ENCODE results near the gene FER. TPM values are rescaled to one million over a fixed set of nuclear protein-coding genes. Genes with fewer than 3 reads are reported as not detected.

FER gene
- polyA plus RNA-seq, 1 donor (not counting 4 experiments of a cell fraction or from before 2014, with no cell fraction given), result 17.1 TPM

DNA sequence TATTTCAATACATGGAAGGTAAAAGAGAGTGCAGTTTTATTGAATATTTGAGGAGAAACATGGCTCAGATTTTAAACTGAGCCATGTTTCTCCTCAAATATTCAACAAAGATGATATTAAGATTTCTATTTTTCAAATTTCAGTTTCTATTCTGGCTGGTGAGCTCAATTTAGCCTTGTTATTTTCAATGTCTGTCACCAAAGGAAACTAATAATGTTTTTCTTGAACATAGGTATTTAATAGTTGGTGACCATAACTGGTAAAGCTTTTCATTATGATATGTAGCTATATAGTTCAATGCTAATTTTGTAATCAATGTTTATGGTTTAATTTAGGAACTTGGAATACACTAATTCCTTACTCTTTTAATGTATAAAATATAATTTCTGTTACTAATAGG lies 177.4 kb downstream of the FER start:
- Histone ChIP-seq H3K27ac (ENCODE audit: control insufficient read depth, insufficient read depth, low read length) (no peak overlapping the region), H3K9ac (ENCODE audit: control insufficient read depth, extremely low read depth, insufficient read depth, low read length) (no peak overlapping the region), H4K20me1 (ENCODE audit: control insufficient read depth, extremely low read depth, insufficient read depth, low read length) (no peaks in the 10 kb centered on the region), H3K27me3 (ENCODE audit: control insufficient read depth, extremely low read depth, insufficient read depth, low read length) (no peaks in the 10 kb centered on the region), H2AFZ (ENCODE audit: control insufficient read depth, low read length) (no peak overlapping the region), H3K4me3 (ENCODE audit: control insufficient read depth in 2 of 3, extremely low read depth in 1 of 3, insufficient read depth in 2 of 3, low read depth in 1 of 3, low read length in 3 of 3) (no peak overlapping the region), H3K4me1 (ENCODE audit: control insufficient read depth, extremely low read depth, insufficient read depth, low read length) (no peaks in the 10 kb centered on the region), H3K4me2 (ENCODE audit: control insufficient read depth, extremely low read depth, insufficient read depth, low read depth, low read length) (no peak overlapping the region), H3K79me2 (ENCODE audit: control insufficient read depth, insufficient read depth, low read length) (no peaks in the 10 kb centered on the region), H3K36me3 (ENCODE audit: control insufficient read depth in 2 of 2, extremely low read depth in 1 of 2, insufficient read depth in 2 of 2, low read length in 2 of 2) (no peaks in the 10 kb centered on the region), H3K9me1 (ENCODE audit: control insufficient read depth, extremely low read depth, insufficient read depth, low read length) (peaks cover 2% of the 10 kb centered on the region), H3K9me3 (ENCODE audit: control insufficient read depth, low read depth, low read length) (no peaks in the 10 kb centered on the region)
- DNase-seq (ENCODE audit: low read depth, low spot score) (no peak), FAIRE-seq (no peak)
- dilution Hi-C loops (cut with MboI; ENCODE audit: extremely low pct_ligation_motif_present, low sequenced_read_pairs), result no loop called here
- TF ChIP-seq CTCF (optimal IDR thresholded peaks at IDR 0.05 in 1 of 3, IDR thresholded peaks at IDR 0.05 in 1 of 3, conservative IDR thresholded peaks at IDR 0.05 in 1 of 3; ENCODE audit: extremely low read depth in 1 of 3, insufficient read depth in 2 of 3, low read length in 3 of 3) (no peak), EZH2 (IDR thresholded peaks at IDR 0.05; ENCODE audit: low read length) (no peak)

DNA sequence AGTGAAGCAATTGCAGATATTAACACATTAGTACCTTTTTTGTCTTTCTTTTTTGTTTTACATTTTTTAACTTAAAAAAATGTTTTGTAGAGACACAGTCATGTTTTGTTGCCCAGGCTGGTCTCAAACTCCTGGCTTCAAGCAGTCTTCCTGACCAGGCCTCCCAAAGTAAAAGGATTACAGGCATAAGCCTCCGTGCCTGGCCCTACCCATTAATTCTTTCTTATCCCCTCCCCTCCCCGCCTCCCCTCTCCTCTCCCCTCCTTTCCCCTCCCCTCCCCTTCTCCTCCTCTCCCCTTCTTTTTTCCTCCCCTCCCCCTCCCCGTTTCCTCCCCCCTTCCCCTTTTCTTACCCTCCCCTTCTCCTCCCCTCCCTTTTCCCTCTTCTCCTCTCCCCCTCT lies 182.4 kb downstream of the FER start:
- TF ChIP-seq EZH2 (IDR thresholded peaks at IDR 0.05; ENCODE audit: low read length) (no peak), CTCF (optimal IDR thresholded peaks at IDR 0.05 in 1 of 3, IDR thresholded peaks at IDR 0.05 in 1 of 3, conservative IDR thresholded peaks at IDR 0.05 in 1 of 3; ENCODE audit: extremely low read depth in 1 of 3, insufficient read depth in 2 of 3, low read length in 3 of 3) (no peak)
- H3K4me3 ChIP-seq (ENCODE audit: control insufficient read depth in 2 of 3, extremely low read depth in 1 of 3, insufficient read depth in 2 of 3, low read depth in 1 of 3, low read length in 3 of 3), result no peak overlapping the region
- H3K4me2 ChIP-seq (ENCODE audit: control insufficient read depth, extremely low read depth, insufficient read depth, low read depth, low read length), result no peak overlapping the region
- dilution Hi-C loops (cut with MboI; ENCODE audit: extremely low pct_ligation_motif_present, low sequenced_read_pairs), result no loop called here
- H3K9ac ChIP-seq (ENCODE audit: control insufficient read depth, extremely low read depth, insufficient read depth, low read length), result no peak overlapping the region
- peaks cover 2% of the 10 kb centered on the region for H3K9me1 ChIP-seq (ENCODE audit: control insufficient read depth, extremely low read depth, insufficient read depth, low read length)
- H3K79me2 ChIP-seq (ENCODE audit: control insufficient read depth, insufficient read depth, low read length), result no peaks in the 10 kb centered on the region
- H4K20me1 ChIP-seq (ENCODE audit: control insufficient read depth, extremely low read depth, insufficient read depth, low read length), result no peaks in the 10 kb centered on the region
- no peaks in the 10 kb centered on the region for H3K27me3 ChIP-seq (ENCODE audit: control insufficient read depth, extremely low read depth, insufficient read depth, low read length)
- no peak overlapping the region for H3K27ac ChIP-seq (ENCODE audit: control insufficient read depth, insufficient read depth, low read length)
- FAIRE-seq (no peak), DNase-seq (ENCODE audit: low read depth, low spot score) (no peak)
- no peaks in the 10 kb centered on the region for H3K9me3 ChIP-seq (ENCODE audit: control insufficient read depth, low read depth, low read length)
- no peaks in the 10 kb centered on the region for H3K36me3 ChIP-seq (ENCODE audit: control insufficient read depth in 2 of 2, extremely low read depth in 1 of 2, insufficient read depth in 2 of 2, low read length in 2 of 2)
- no peak overlapping the region for H2AFZ ChIP-seq (ENCODE audit: control insufficient read depth, low read length)
- no peaks in the 10 kb centered on the region for H3K4me1 ChIP-seq (ENCODE audit: control insufficient read depth, extremely low read depth, insufficient read depth, low read length)

Data from keratinocyte (primary cell).